Right lung (tissue), 5 donors: Measurements from ENCODE around the gene PTPRQ. TPM values are rescaled to one million over a fixed set of nuclear protein-coding genes. Genes with fewer than 3 reads are reported as not detected.

Experiments used
- DNase-seq, 2 donors: peaks; one replicate each; pipeline ENCODE4 v3.0.0-alpha.2; 2013
- polyA plus RNA-seq, 5 donors: library from polyadenylated mRNA; unstranded; fragments of 120-200 nt; gene quantifications; one replicate each; pipeline versions ENCODE4 v1.2.1 to v1.2.3, GENCODE V29; 2013; ENCODE audit warnings: inconsistent platforms in 1 of 5, low replicate concordance in 1 of 5; ENCODE audit not compliant: insufficient read length in 5 of 5, insufficient read depth in 1 of 5

Gene PTPRQ
- polyA plus RNA-seq, 5 donors, result 2.6 to 9.3 (median 5.6) TPM

- DNase-seq, result no peak
Observed at GRCh38 chr12:80700327-80700726, 256.3 kb downstream of the PTPRQ start.

- DNase-seq, result no peak
Observed at GRCh38 chr12:80701388-80701787, 257.4 kb downstream of the PTPRQ start.

- no peak for DNase-seq
Observed at GRCh38 chr12:80702889-80703805, 259.1 kb downstream of the PTPRQ start.

GRCh38 chr12:80704420-80704819 lies 260.4 kb downstream of the PTPRQ start:
- DNase-seq, result no peak

- DNase-seq, result no peak
Observed at GRCh38 chr12:80707126-80707829, 263.2 kb downstream of the PTPRQ start, which contains the start of gene MYF6. TSS of gene MYF6 (plus strand) at chr12:80707634. CDS start at chr12:80707720, 86 bp downstream.

- DNase-seq, result no peak
Observed at GRCh38 chr12:80707830-80708258, 263.8 kb downstream of the PTPRQ start.

- no peak for DNase-seq
Observed at GRCh38 chr12:80708259-80708974, 264.4 kb downstream of the PTPRQ start.

GRCh38 chr12:80708975-80709328 lies 264.9 kb downstream of the PTPRQ start:
- no peak for DNase-seq

GRCh38 chr12:80709811-80710726 lies 266.0 kb downstream of the PTPRQ start:
- no peak for DNase-seq

GRCh38 chr12:80710727-80711449 lies 266.9 kb downstream of the PTPRQ start:
- DNase-seq, result no peak

- DNase-seq, result no peak
Observed at GRCh38 chr12:80711866-80712265, 267.8 kb downstream of the PTPRQ start.

- no peak for DNase-seq
Observed at GRCh38 chr12:80712866-80713265, 268.8 kb downstream of the PTPRQ start.

GRCh38 chr12:80713419-80713818 lies 269.4 kb downstream of the PTPRQ start:
- DNase-seq, result no peak

GRCh38 chr12:80714055-80714454 lies 270.0 kb downstream of the PTPRQ start:
- DNase-seq, result no peak

GRCh38 chr12:80714846-80715245 lies 270.8 kb downstream of the PTPRQ start:
- no peak for DNase-seq

- no peak for DNase-seq
Observed at GRCh38 chr12:80715713-80716249, 271.7 kb downstream of the PTPRQ start.

GRCh38 chr12:80716696-80717469 lies 272.8 kb downstream of the PTPRQ start, which contains the start of gene MYF5:
TSS of gene MYF5 (plus strand) at chr12:80716912. CDS start at chr12:80717064, 152 bp downstream.
- no peak for DNase-seq

GRCh38 chr12:80717856-80718255 lies 273.8 kb downstream of the PTPRQ start:
- no peak for DNase-seq

- no peak for DNase-seq
Observed at GRCh38 chr12:80720516-80720915, 276.5 kb downstream of the PTPRQ start.
